Measurements from ENCODE around the gene CRISPLD2.

The CRISPLD2 gene

GRCh38 chr16:84819644-84820304 lies at the start of gene CRISPLD2 (continued):
- no peak for TF ChIP-seq ZNF560 (tag by site-specific recombination; IDR thresholded peaks at IDR 0.05; ENCODE audit: borderline replicate concordance)
- peak; percentile 56; the same call in 1 of the 2 replicates for TF ChIP-seq HIC1 (tag by site-specific recombination; IDR thresholded peaks at IDR 0.05)
- TF ChIP-seq PBX3 (CRISPR knock-in tag; IDR thresholded peaks at IDR 0.05): no peak
- no peak for TF ChIP-seq ZNF426 (tag by site-specific recombination; IDR thresholded peaks at IDR 0.05)
- TF ChIP-seq ZNF776 (tag by site-specific recombination; IDR thresholded peaks at IDR 0.05; ENCODE audit: borderline replicate concordance): no peak
- TF ChIP-seq ZNF645 (tag by site-specific recombination; IDR thresholded peaks at IDR 0.05): no peak
- TF ChIP-seq ZNF155 (tag by site-specific recombination; IDR thresholded peaks at IDR 0.05): no peak
- TF ChIP-seq ZNF660 (tag by site-specific recombination; IDR thresholded peaks at IDR 0.05): peak; percentile 67; the same call in 1 of the 2 replicates
- TF ChIP-seq KLF17 (tag by site-specific recombination; IDR thresholded peaks at IDR 0.05): no peak
- TF ChIP-seq ZNF510 (tag by site-specific recombination; IDR thresholded peaks at IDR 0.05; ENCODE audit: insufficient replicate concordance): no peak
- TF ChIP-seq ZFP69B (tag by site-specific recombination; IDR thresholded peaks at IDR 0.05): no peak
- TF ChIP-seq PRDM2 (tag by site-specific recombination; IDR thresholded peaks at IDR 0.05; ENCODE audit: borderline replicate concordance): 0 out of 2 replicates have a peak, but pooled peaks have one; percentile 53
- no peak for TF ChIP-seq ZNF768 (tag by site-specific recombination; IDR thresholded peaks at IDR 0.05)
- TF ChIP-seq BCL6B (tag by site-specific recombination; IDR thresholded peaks at IDR 0.05): no peak
- no peak for TF ChIP-seq ZNF132 (tag by site-specific recombination; IDR thresholded peaks at IDR 0.05; ENCODE audit: borderline replicate concordance)
- TF ChIP-seq PATZ1 (tag by site-specific recombination; IDR thresholded peaks at IDR 0.05): peak; percentile 34; the same call in 1 of the 2 replicates
- TF ChIP-seq ZNF121 (tag by site-specific recombination; IDR thresholded peaks at IDR 0.05): no peak
- TF ChIP-seq ZNF148 (tag by site-specific recombination; IDR thresholded peaks at IDR 0.05; ENCODE audit: borderline replicate concordance): no peak
- no peak for TF ChIP-seq ZNF521 (tag by site-specific recombination; IDR thresholded peaks at IDR 0.05)
- peak; percentile 35; the same call in 1 of the 2 replicates for TF ChIP-seq KLF10 (tag by site-specific recombination; IDR thresholded peaks at IDR 0.05)

All from HEK293 (cell line).